Ishikawa (cell line): ENCODE data around the gene PDZD8.

ENCODE experiments used
- CREB1 ChIP-seq: IDR thresholded peaks from 2 replicates; pipeline ENCODE4 v1.6.1; 2012; ENCODE audit warnings: low read depth
- EP300 ChIP-seq: IDR thresholded peaks from 2 replicates; pipeline ENCODE4 v1.6.1; 2012; ENCODE audit warnings: borderline replicate concordance
- FOXM1 ChIP-seq: IDR thresholded peaks from 2 replicates; pipeline ENCODE4 v1.6.1; 2012; ENCODE audit warnings: low read depth, borderline replicate concordance
- RAD21 ChIP-seq: IDR thresholded peaks from 2 replicates; pipeline ENCODE4 v1.6.1; 2012; ENCODE audit warnings: low read depth
- REST ChIP-seq: IDR thresholded peaks from 2 replicates; pipeline ENCODE4 v1.6.1; 2012; ENCODE audit warnings: low read depth, mild to moderate bottlenecking
- TF ChIP-seq, protein P1 (sequence below): IDR thresholded peaks from 2 replicates; pipeline ENCODE4 v1.6.1; 2012

- TF ChIP-seq REST: no peak
- no peak for TF ChIP-seq FOXM1
- TF ChIP-seq EP300: no peak
- no peak for TF ChIP-seq RAD21
- no peak for TF ChIP-seq CREB1
- TF ChIP-seq, protein P1, sequence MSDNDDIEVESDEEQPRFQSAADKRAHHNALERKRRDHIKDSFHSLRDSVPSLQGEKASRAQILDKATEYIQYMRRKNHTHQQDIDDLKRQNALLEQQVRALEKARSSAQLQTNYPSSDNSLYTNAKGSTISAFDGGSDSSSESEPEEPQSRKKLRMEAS: no peak
These were observed 101.3 kb downstream of the PDZD8 start for GRCh38 chr10:117273980-117274379.
